Measurements from ENCODE around the gene ENOX1.

ENOX1 gene

DNA sequence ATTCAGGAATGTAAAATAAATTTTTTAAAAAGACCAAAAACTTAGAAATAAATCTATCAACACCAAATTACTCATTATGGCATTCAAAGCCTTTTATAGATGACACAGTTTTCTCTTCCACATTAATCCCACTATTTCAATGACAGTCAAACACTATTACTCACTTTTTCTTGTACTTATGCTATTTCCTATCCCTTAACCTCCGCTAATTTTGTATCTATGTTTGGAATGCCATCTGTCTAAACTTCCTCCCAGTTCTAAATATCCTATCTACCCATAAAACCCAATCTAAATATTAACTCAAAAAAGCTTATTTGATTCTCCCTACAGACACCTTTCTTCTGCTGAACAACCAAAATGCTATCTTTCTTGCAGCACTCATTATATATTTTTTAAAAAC, 203.5 kb downstream of the ENOX1 start:
- DNase-seq (ENCODE audit: low read depth) = no peak
- TF ChIP-seq, protein P1, sequence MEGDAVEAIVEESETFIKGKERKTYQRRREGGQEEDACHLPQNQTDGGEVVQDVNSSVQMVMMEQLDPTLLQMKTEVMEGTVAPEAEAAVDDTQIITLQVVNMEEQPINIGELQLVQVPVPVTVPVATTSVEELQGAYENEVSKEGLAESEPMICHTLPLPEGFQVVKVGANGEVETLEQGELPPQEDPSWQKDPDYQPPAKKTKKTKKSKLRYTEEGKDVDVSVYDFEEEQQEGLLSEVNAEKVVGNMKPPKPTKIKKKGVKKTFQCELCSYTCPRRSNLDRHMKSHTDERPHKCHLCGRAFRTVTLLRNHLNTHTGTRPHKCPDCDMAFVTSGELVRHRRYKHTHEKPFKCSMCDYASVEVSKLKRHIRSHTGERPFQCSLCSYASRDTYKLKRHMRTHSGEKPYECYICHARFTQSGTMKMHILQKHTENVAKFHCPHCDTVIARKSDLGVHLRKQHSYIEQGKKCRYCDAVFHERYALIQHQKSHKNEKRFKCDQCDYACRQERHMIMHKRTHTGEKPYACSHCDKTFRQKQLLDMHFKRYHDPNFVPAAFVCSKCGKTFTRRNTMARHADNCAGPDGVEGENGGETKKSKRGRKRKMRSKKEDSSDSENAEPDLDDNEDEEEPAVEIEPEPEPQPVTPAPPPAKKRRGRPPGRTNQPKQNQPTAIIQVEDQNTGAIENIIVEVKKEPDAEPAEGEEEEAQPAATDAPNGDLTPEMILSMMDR (IDR thresholded peaks at IDR 0.05; ENCODE audit: control insufficient read depth, extremely low read depth, insufficient read depth) = no peak
- H3K4me3 ChIP-seq (ENCODE audit: low read depth, low read length) = no peak overlapping the region

DNA sequence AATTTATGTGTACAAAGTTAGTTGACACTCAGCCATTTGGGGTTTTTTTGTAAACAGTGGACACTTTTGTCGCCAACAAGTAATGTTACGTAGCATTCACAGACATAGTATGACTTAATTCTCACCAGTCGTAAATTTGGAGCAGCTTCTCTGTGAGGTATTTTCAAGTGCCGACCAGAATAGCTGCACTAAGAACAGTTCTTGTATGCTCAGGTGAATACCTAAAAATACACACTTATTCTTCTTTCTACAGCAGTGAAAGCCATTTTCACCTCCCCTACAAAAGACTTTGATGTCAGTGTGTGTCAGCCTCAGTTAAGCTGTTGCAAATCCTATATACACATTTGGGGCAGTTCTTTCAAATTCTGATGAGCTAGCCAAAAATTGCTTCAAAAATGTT, 206.5 kb downstream of the ENOX1 start:
- no peak for DNase-seq (ENCODE audit: low read depth)
- TF ChIP-seq, protein P1 (IDR thresholded peaks at IDR 0.05; ENCODE audit: control insufficient read depth, extremely low read depth, insufficient read depth) = no peak
- H3K4me3 ChIP-seq (ENCODE audit: low read depth, low read length) = no peak overlapping the region

DNA sequence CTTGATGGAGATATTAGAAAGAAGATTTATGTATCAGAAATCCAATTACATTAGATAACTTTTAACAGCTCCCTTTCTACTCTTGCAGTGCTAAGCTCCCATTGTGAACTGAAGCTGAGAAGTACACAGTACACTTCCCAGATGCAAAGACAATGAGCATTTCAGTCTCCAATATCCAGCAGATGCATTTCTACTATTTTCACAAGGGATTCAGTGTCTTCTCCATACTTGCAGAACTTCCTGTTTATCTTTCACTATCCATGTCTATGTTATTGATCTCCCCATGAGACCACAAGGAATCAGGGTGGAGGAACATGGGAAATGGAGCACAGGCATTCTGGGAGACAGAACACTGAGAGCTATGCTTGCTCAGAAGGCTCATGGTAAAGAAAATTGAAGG, 207.5 kb downstream of the ENOX1 start:
- TF ChIP-seq, protein P1 (IDR thresholded peaks at IDR 0.05; ENCODE audit: control insufficient read depth, extremely low read depth, insufficient read depth) = no peak
- H3K4me3 ChIP-seq (ENCODE audit: low read depth, low read length) = no peak overlapping the region
- no peak for DNase-seq (ENCODE audit: low read depth)

DNA sequence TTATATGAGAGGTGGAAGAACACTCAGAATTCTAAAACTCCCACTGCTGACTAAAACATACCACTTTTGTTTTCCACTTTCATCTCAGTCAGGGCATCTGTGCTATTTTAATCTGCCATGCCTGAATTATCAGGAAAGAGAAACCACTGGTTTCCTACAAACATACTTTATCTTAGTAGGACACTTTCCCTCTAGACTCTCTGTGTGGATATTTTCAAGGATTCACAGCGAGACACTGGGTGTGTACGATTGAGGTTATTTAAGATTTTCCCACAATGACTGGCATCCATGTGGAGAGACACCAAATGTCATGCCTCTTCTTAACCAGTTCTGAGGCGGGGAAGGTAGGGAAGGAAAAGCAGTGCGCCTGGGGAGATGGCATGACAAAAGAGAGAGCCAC, 212.2 kb downstream of the ENOX1 start:
- TF ChIP-seq, protein P1 (IDR thresholded peaks at IDR 0.05; ENCODE audit: control insufficient read depth, extremely low read depth, insufficient read depth) = no peak
- no peak overlapping the region for H3K4me3 ChIP-seq (ENCODE audit: low read depth, low read length)
- DNase-seq (ENCODE audit: low read depth) = no peak

DNA sequence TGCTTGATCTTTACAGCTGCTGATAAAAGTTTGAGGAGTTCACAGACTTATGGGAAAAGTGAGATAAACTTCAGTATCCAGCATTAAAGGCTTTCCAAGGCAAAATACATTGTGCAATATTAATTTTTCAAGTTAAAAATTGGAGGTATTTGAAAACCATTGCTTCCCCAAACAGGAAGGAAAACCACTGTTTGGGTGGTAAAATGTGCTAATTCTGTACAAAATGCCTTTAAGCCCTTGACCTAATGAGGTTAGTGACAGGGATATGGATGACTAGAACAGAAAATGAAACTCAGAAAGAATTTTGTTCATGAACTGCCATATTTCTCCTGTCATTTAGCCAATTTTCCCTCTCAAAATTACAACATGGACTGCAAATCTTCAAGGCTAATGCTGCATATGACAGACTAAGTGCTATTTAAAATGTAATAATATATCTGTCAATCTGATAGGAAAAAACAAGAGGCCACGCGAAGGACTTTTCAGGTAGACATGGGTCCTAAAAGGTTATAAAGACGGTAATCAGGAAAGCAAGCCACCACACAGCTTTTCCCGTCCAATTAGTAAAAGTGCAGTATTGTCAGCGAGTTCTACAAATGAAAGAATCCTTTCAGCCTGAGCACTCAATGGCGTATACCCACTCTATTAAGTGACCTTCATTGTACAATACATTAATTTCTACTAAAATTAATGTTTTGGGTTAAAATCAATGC, 212.8 kb downstream of the ENOX1 start:
- no peak for DNase-seq (ENCODE audit: low read depth)
- H3K4me3 ChIP-seq (ENCODE audit: low read depth, low read length) = no peak overlapping the region
- TF ChIP-seq, protein P1 (IDR thresholded peaks at IDR 0.05; ENCODE audit: control insufficient read depth, extremely low read depth, insufficient read depth) = no peak

DNA sequence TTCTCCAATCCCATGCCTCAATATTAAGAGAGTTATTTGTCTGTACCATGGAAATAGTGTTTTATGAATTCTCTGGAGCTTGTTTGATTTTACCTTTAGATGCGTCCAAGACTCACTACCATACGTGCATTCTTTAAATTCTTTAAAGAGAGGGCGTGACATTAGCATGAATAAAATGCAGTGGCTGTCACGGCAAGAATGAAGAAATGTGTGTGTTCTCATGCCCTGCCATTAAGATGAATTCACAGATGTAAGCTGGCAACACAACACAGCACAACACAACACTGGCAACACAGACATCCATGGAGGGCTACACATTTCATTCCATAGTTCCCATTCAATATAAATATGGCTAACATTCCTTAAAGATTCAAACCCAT, 213.4 kb downstream of the ENOX1 start:
- TF ChIP-seq, protein P1 (IDR thresholded peaks at IDR 0.05; ENCODE audit: control insufficient read depth, extremely low read depth, insufficient read depth) = no peak
- no peak for DNase-seq (ENCODE audit: low read depth)
- H3K4me3 ChIP-seq (ENCODE audit: low read depth, low read length) = no peak overlapping the region
